Transverse colon (tissue), 4 donors: ENCODE data around the gene ZNF580. TPM values are rescaled to one million over a fixed set of nuclear protein-coding genes. Genes with fewer than 3 reads are reported as not detected.

Experiments used
- DNase-seq: peaks from one replicate; pipeline ENCODE4 v3.0.0-alpha.2; 2019
- H3K27ac ChIP-seq, 4 donors: fragments of 200-600 bp; sonication (generic); 2 replicates each; pipeline ENCODE4 v1.5.1; 2016 to 2018; ENCODE audit warnings: inconsistent platforms in 4 of 4
- H3K27me3 ChIP-seq: fragments of 200-600 bp; sonication (generic); 2 replicates; pipeline ENCODE4 v1.5.1; 2017; ENCODE audit warnings: inconsistent platforms
- H3K36me3 ChIP-seq, 4 donors: fragments of 200-600 bp; sonication (generic); 2 replicates each; pipeline ENCODE4 v1.5.1; 2017 to 2019; ENCODE audit warnings: inconsistent platforms in 4 of 4
- H3K4me1 ChIP-seq, 4 donors: fragments of 200-600 bp; sonication (generic); 2 replicates each; pipeline ENCODE4 v1.5.1; 2017 to 2020; ENCODE audit warnings: inconsistent platforms in 4 of 4
- H3K4me3 ChIP-seq, 4 donors: fragments of 200-600 bp; sonication (generic); 1 replicate in 1 of 4; 2 replicates in 3 of 4; pipeline versions ENCODE4 v1.5.1 to v1.6.1; 2017 to 2019; ENCODE audit warnings: inconsistent platforms in 4 of 4
- H3K9me3 ChIP-seq, 2 donors: fragments of 200-600 bp; sonication (generic); 2 replicates each; pipeline ENCODE4 v1.5.1; 2017 to 2019; ENCODE audit warnings: inconsistent platforms in 2 of 2
- EP300 ChIP-seq: sonication (generic); formaldehyde crosslinking; IDR thresholded peaks from one replicate; pipeline ENCODE4 v1.6.1; 2017; ENCODE audit warnings: antibody characterized with exemption, low read depth
- POLR2A ChIP-seq: fragments of 450-650 bp; IDR thresholded peaks from one replicate; pipeline ENCODE4 v1.6.1; 2016; ENCODE audit warnings: antibody characterized with exemption, mild to moderate bottlenecking, moderate library complexity
- POLR2AphosphoS5 ChIP-seq, 3 donors: sonication (generic); formaldehyde crosslinking; IDR thresholded peaks; one replicate each; pipeline ENCODE4 v1.6.1; 2016; ENCODE audit warnings: antibody characterized with exemption in 3 of 3
- WGBS, 2 donors: methylation state at CpG; one replicate each; pipeline ENCODE4 v1.1.5; 2018; ENCODE audit warnings: low coverage in 1 of 2; 5-methylcytosine and 5-hydroxymethylcytosine counted together
- in situ Hi-C, 4 donors: fragments of 200-750 bp; cut with MboI; loops; one replicate each; pipeline versions ENCODE4 v1.15.0 to v1.15.1; 2017; ENCODE audit warnings: low sequenced_read_pairs in 3 of 4, low pct_ligation_motif_present in 1 of 4, low pct_unique_long_range_greater_than_20kb in 1 of 4
- intact Hi-C: fragments of 100-400 bp; cut with DNase I; formaldehyde crosslinking; loops from one replicate; pipeline ENCODE4 v1.15.1; 2023; ENCODE audit warnings: low total_unique reads
- total RNA-seq, 4 donors: library from RNA; depleted of rRNA; stranded (reverse); fragments of >200 nt; gene quantifications; one replicate each; pipeline ENCODE4 v1.1.0, GENCODE V29; 2016
- TF ChIP-seq, protein P1 (sequence below), 5 experiments: fragments of 200-600 bp in 3 of 5; fragments of 450-650 bp in 2 of 5; sonication (generic) in 3 of 5; IDR thresholded peaks; 1 replicate in 2 of 5; 2 replicates in 3 of 5; pipeline ENCODE4 v1.5.1; 2016 to 2017; ENCODE audit warnings: antibody characterized with exemption in 5 of 5, inconsistent platforms in 3 of 5, mild to moderate bottlenecking in 2 of 5, moderate library complexity in 1 of 5

The ZNF580 gene
- total RNA-seq, 4 donors from 2014 or later: 15.2 to 154 (median 25.7) TPM

DNA sequence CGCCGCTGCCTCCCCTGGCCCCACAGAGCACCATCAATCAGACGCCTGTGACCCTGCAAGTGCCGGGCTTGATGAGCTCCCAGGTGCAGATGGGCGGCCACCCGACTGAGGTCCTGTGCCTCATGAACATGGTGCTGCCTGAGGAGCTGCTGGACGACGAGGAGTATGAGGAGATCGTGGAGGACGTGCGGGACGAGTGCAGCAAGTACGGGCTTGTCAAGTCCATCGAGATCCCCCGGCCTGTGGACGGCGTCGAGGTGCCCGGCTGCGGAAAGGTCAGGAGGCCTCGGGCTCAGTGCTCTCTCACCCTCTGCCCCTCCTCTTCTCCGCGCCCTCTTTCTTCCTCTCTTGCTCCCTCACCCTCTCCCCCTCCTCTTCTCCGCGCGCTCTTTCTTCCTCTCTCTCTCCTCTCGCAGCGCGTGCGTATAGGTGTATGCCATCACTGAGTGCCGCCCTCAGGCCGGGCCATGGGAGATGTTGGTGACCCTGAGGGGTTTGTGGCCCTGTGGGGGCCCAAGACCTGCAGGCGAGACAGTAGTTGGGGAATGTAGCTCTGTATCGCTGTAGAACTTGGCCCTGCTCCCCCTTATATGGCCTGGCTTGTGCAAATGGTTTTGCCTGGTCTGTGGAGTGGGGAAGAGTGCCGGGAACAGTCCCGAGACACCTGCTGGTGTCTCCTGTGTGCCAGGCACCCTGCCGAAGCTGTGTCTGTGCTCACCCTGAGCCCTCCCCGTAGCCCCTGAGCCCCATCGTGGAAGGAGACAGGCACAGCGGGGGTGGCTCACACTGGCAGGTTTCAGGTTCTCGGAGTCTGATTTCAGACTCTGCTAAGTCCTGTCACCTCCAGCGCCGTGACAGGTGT, 28.8 kb downstream of the ZNF580 start:
- no peak overlapping the region for H3K4me3 ChIP-seq
- H3K27ac ChIP-seq: no peak overlapping the region
- intact Hi-C loops: no loop called here
- no peaks in the 10 kb centered on the region for H3K27me3 ChIP-seq
- H3K4me1 ChIP-seq: peaks cover 4 to 13% (median 7%) of the 10 kb centered on the region in 4 donors
- no peak for DNase-seq
- in situ Hi-C loops: no loop called here
- no peaks in the 10 kb centered on the region for H3K9me3 ChIP-seq
- H3K36me3 ChIP-seq: peaks cover 0 to 38% (median 18%) of the 10 kb centered on the region in 4 donors
- TF ChIP-seq POLR2AphosphoS5 (IDR thresholded peaks at IDR 0.05) (no peak), POLR2A (no peak), EP300 (no peak)
- TF ChIP-seq, protein P1, sequence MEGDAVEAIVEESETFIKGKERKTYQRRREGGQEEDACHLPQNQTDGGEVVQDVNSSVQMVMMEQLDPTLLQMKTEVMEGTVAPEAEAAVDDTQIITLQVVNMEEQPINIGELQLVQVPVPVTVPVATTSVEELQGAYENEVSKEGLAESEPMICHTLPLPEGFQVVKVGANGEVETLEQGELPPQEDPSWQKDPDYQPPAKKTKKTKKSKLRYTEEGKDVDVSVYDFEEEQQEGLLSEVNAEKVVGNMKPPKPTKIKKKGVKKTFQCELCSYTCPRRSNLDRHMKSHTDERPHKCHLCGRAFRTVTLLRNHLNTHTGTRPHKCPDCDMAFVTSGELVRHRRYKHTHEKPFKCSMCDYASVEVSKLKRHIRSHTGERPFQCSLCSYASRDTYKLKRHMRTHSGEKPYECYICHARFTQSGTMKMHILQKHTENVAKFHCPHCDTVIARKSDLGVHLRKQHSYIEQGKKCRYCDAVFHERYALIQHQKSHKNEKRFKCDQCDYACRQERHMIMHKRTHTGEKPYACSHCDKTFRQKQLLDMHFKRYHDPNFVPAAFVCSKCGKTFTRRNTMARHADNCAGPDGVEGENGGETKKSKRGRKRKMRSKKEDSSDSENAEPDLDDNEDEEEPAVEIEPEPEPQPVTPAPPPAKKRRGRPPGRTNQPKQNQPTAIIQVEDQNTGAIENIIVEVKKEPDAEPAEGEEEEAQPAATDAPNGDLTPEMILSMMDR (IDR thresholded peaks at IDR 0.05): no peak
- 85 to 91% methylated on average over 5 to 43 of the region's 43 CpGs for WGBS, 2 donors

DNA sequence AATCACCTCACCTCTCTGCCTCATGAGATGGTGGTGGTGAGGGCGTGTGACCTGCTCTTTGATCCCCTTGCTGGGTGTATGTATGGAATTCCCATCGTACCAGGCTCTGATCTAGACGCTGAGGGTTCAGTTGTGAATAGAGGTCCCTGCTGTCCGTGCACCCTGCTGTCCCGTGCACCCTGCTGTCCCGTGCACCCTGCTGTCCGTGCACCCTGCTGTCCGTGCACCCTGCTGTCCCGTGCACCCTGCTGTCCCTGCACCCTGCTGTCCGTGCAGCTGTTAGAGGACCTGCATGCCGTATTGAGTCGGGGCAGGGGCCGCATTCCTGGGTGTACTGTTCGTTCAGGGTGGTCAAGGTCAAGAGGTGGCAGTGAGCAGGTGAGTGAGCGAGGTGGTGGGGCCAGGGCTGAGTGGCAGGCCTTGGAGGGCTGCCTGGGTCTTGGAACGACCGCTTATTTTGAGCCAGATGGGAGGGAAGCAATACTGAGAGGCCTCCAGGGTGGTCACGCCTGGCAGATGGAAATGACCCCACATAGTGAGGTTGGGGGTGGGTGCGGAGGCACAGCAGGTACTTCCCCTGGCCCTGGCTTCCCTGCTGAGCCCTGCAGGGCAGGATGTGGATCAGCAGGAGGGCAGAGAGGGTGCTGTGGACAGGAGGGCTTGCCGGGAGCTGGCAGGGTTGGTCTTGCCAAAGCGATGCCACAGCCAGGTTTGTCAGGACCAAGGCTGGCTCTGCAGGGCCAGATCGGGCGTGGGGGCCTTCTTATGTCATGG, 29.7 kb downstream of the ZNF580 start:
- H3K27ac ChIP-seq: no peak overlapping the region
- no peak overlapping the region for H3K4me3 ChIP-seq
- in situ Hi-C loops: no loop called here
- TF ChIP-seq, protein P1 (IDR thresholded peaks at IDR 0.05): no peak
- no peak for TF ChIP-seq POLR2AphosphoS5 (IDR thresholded peaks at IDR 0.05)
- TF ChIP-seq POLR2A: no peak
- no peak for TF ChIP-seq EP300
- intact Hi-C loops: no loop called here
- WGBS, 2 donors: 82 to 87% methylated on average over 7 to 23 of the region's 23 CpGs
- no peaks in the 10 kb centered on the region for H3K27me3 ChIP-seq
- no peak for DNase-seq
- no peaks in the 10 kb centered on the region for H3K9me3 ChIP-seq
- H3K36me3 ChIP-seq: peaks cover 0 to 36% (median 17%) of the 10 kb centered on the region in 4 donors
- H3K4me1 ChIP-seq: peaks cover 5 to 14% (median 8%) of the 10 kb centered on the region in 4 donors

DNA sequence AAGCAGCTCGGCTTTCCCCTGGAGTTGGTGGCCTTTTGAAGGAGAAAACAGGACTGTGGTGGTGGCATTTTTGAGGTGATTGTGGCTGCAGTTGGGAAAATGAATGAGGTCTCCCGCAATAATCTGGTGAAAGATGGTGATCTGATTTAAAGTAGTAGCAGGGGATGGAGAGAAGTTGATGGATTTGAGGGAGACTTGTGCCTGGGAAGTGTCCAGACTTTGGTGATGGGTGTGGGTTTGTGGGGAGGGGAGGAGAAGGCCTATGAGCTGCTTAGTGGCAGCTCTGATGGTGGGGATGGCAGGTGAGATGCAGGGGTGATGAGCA, 30.2 kb downstream of the ZNF580 start:
- Histone ChIP-seq H3K4me1 (peaks cover 6 to 18% (median 13%) of the 10 kb centered on the region in 4 donors), H3K36me3 (peaks cover 0 to 36% (median 15%) of the 10 kb centered on the region in 4 donors), H3K27ac (no peak overlapping the region), H3K4me3 (no peak overlapping the region), H3K27me3 (no peaks in the 10 kb centered on the region), H3K9me3 (no peaks in the 10 kb centered on the region)
- in situ Hi-C loops: no loop called here
- intact Hi-C loops: no loop called here
- TF ChIP-seq POLR2A (no peak), POLR2AphosphoS5 (IDR thresholded peaks at IDR 0.05) (no peak), EP300 (no peak)
- TF ChIP-seq, protein P1 (IDR thresholded peaks at IDR 0.05): no peak
- 62% methylated on average over 2 of the region's 2 CpGs; no CpG with 5 or more reads in 1 of the 2 donors for WGBS, 2 donors
- no peak for DNase-seq

DNA sequence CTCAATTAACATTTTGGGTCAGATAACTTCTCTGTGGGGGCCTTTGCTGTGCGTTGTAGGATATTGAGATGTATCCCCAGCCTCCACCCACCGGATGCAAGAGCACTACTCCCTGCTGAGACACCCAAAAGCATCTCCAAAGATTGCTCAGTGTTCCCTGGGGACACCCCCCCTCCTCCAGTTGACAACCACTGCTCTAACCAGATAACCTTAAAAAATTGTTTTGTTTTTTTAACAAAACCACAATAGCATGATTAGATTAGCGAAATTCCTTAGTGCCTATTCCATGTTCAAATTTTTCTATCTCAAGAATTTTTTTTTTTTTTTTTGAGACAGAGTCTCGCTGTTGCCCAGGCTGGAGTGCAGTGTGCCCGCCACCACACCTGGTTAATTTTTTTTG, 31.6 kb downstream of the ZNF580 start:
- H3K27me3 ChIP-seq: no peaks in the 10 kb centered on the region
- in situ Hi-C loops (no loop called here), intact Hi-C loops (no loop called here)
- no peak overlapping the region for H3K27ac ChIP-seq
- DNase-seq: no peak
- peaks cover 20 to 31% (median 24%) of the 10 kb centered on the region in 4 donors for H3K4me1 ChIP-seq
- 84 to 88% methylated on average over 5 of the region's 5 CpGs for WGBS, 2 donors
- TF ChIP-seq, protein P1 (IDR thresholded peaks at IDR 0.05): no peak
- TF ChIP-seq POLR2AphosphoS5 (IDR thresholded peaks at IDR 0.05): no peak
- no peak for TF ChIP-seq EP300
- TF ChIP-seq POLR2A: no peak
- no peaks in the 10 kb centered on the region for H3K9me3 ChIP-seq
- H3K36me3 ChIP-seq: peaks cover 0 to 26% (median 13%) of the 10 kb centered on the region in 4 donors
- H3K4me3 ChIP-seq: no peak overlapping the region
